ENCODE measurements around the gene ABCD1.
A peak's percentile ranks its signal among the peaks of the same experiment; 100 is the strongest.

ABCD1 gene

GRCh38 chrX:153714256-153714655 is 10.4 kb upstream of the ABCD1 start:
- DNase-seq (ENCODE audit: low spot score in 2 of 2) (no peak), ATAC-seq (ENCODE audit: low read depth) (no peak)
- Mint-ChIP-seq H3K27ac (no peak overlapping the region), H3K9me3 (no peaks in the 10 kb centered on the region), H3K4me3 (no peak overlapping the region), H3K36me3 (peaks cover 17% of the 10 kb centered on the region), H3K27me3 (no peaks in the 10 kb centered on the region), H3K4me1 (peaks cover 3% of the 10 kb centered on the region)

- H3K27me3 Mint-ChIP-seq = no peaks in the 10 kb centered on the region
- H3K4me1 Mint-ChIP-seq = peaks cover 5% of the 10 kb centered on the region
- no peak overlapping the region for H3K4me3 Mint-ChIP-seq
- no peak overlapping the region for H3K27ac Mint-ChIP-seq
- H3K9me3 Mint-ChIP-seq = no peaks in the 10 kb centered on the region
- ATAC-seq (ENCODE audit: low read depth) (no peak), DNase-seq (ENCODE audit: low spot score in 2 of 2) (no peak)
- peaks cover 8% of the 10 kb centered on the region for H3K36me3 Mint-ChIP-seq
These were observed 7.2 kb upstream of the ABCD1 start for GRCh38 chrX:153717445-153717844.

DNA sequence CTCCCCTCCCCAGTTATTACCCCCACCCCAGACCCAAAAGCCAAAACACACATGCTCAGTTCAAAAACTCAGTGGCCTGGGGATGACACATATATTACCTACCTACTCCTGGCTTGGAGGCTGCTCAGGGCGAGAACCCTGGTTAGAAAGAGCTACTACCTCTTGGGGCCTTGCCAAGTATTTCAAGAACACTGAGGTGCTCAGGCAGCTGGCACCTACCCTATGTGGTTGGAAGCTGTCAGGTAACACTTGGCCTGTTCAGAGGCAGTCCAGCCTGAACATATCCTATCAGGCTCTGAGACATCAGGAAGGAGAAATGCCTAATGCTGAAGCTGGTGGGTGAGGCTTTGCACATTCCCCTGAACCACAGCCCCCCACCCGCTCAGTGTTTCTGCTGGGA is 5.4 kb upstream of the ABCD1 start:
- no peak for DNase-seq (ENCODE audit: low spot score in 2 of 2)
- H3K4me3 Mint-ChIP-seq = no peak overlapping the region
- ATAC-seq (ENCODE audit: low read depth) = no peak
- no peak overlapping the region for H3K27ac Mint-ChIP-seq
- peaks cover 4% of the 10 kb centered on the region for H3K36me3 Mint-ChIP-seq
- no peaks in the 10 kb centered on the region for H3K9me3 Mint-ChIP-seq
- H3K27me3 Mint-ChIP-seq = no peaks in the 10 kb centered on the region
- peaks cover 5% of the 10 kb centered on the region for H3K4me1 Mint-ChIP-seq

- peaks cover 4% of the 10 kb centered on the region for H3K36me3 Mint-ChIP-seq
- H3K4me1 Mint-ChIP-seq = peaks cover 5% of the 10 kb centered on the region
- no peaks in the 10 kb centered on the region for H3K9me3 Mint-ChIP-seq
- no peak for ATAC-seq (ENCODE audit: low read depth)
- no peak overlapping the region for H3K4me3 Mint-ChIP-seq
- DNase-seq (ENCODE audit: low spot score in 2 of 2) = no peak
- no peaks in the 10 kb centered on the region for H3K27me3 Mint-ChIP-seq
- H3K27ac Mint-ChIP-seq = no peak overlapping the region
These were observed 5.0 kb upstream of the ABCD1 start for GRCh38 chrX:153719701-153720100.

DNA sequence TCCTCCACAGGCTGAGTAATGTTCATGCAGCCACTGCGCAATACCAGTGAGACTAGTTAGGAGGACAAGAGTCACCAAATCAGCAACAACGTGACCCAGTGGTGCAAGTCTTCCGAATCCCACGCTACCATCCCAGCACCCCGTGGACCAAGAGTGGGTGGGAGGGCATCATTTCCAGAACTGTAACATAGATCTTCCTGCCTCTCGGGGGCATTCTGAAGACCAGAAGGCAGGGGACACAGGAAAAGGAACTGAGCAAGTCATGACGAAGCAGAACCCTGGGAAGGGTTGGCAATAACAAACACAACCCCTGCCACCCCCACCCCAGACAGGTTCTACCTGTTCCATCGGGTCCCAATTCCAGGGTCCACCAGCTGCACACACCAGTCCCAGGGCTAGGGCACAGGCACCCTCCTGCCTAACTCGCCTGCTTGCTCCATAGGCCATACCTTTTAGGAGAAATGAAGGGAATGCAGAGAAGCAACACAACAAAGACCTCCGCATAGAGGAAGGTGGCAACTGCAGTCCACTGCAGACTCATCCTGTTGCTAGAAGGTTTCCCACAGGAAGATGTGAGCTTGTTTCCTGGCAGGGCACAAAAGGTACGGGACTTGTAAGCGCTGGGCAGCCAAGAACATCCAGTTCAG is 1.8 kb upstream of the ABCD1 start:
- peaks cover 8% of the 10 kb centered on the region for H3K4me1 Mint-ChIP-seq
- peaks cover 3% of the 10 kb centered on the region for H3K36me3 Mint-ChIP-seq
- ATAC-seq (ENCODE audit: low read depth) (no peak), DNase-seq (ENCODE audit: low spot score in 2 of 2) (no peak)
- H3K9me3 Mint-ChIP-seq = no peaks in the 10 kb centered on the region
- no peak overlapping the region for H3K27ac Mint-ChIP-seq
- H3K4me3 Mint-ChIP-seq = peak overlapping the region; percentile 91
- H3K27me3 Mint-ChIP-seq = no peaks in the 10 kb centered on the region

- Mint-ChIP-seq H3K4me3 (peak overlapping the region; percentile 91), H3K27me3 (no peaks in the 10 kb centered on the region), H3K9me3 (no peaks in the 10 kb centered on the region), H3K4me1 (peaks cover 8% of the 10 kb centered on the region), H3K27ac (peak overlapping the region; percentile 78), H3K36me3 (peaks cover 3% of the 10 kb centered on the region)
- DNase-seq (ENCODE audit: low spot score in 2 of 2) (peak; percentile 20 to 48), ATAC-seq (ENCODE audit: low read depth) (peak; percentile 22)
These were observed 1.1 kb upstream of the ABCD1 start for GRCh38 chrX:153723351-153724251.

- Mint-ChIP-seq H3K9me3 (no peaks in the 10 kb centered on the region), H3K4me3 (peak overlapping the region; percentile 81), H3K27ac (peak overlapping the region; percentile 89), H3K4me1 (peaks cover 5% of the 10 kb centered on the region), H3K27me3 (no peaks in the 10 kb centered on the region), H3K36me3 (no peaks in the 10 kb centered on the region)
- ATAC-seq (ENCODE audit: low read depth) (no peak), DNase-seq (ENCODE audit: low spot score in 2 of 2) (no peak)
These were observed 579 bp downstream of the ABCD1 start for GRCh38 chrX:153725039-153725831.

- DNase-seq (ENCODE audit: low spot score in 2 of 2) (no peak), ATAC-seq (ENCODE audit: low read depth) (no peak)
- Mint-ChIP-seq H3K36me3 (peaks cover 3% of the 10 kb centered on the region), H3K9me3 (no peaks in the 10 kb centered on the region), H3K27me3 (no peaks in the 10 kb centered on the region), H3K27ac (peak overlapping the region; percentile 89), H3K4me1 (peaks cover 7% of the 10 kb centered on the region), H3K4me3 (peak overlapping the region; percentile 79)
These were observed 1.2 kb downstream of the ABCD1 start for GRCh38 chrX:153725832-153726285.

DNA sequence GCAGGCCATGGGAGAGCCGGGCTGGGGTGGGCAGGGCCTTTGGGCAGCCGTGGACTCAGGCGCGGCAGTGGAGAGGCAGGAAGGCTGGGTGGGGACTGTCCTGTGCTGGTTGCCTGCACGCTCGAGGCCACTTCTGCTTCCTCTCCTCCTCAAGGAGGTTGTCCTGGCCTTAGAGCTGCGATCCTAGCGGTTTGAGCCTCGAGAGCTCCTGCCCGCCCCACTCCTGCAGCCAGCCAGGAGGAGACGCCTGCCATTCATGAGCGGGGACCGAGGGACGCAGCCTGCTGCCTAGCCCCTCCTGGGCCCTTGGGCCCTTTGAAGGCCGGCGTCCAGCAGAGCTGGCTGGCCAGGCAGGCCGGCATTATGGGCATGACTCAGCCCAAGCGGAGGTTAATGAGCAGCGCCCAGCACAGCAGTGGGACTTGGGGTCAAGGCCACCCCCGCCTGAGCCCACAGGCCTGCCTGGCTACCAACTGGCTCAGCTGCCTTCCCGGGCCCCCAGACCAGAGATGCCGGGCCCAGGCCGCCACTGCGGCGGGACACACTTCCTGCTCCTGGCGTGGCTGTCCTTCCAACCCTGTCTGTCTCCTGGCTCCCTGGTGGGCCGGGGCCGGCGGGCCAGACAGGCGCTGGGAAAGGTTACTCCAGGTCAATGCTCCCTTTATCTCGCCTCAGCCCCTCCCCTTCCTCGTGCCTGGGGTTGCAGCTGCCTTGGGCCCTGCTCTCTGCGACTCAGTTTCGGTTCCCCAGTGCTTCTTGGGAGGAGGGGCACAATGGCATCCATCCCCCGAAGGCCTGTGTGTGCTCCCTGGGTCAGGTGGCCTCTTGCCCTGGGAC is 1.8 kb downstream of the ABCD1 start:
- peak; percentile 58 for ATAC-seq (ENCODE audit: low read depth)
- peak overlapping the region; percentile 79 for H3K4me3 Mint-ChIP-seq
- H3K27me3 Mint-ChIP-seq = no peaks in the 10 kb centered on the region
- peaks cover 7% of the 10 kb centered on the region for H3K36me3 Mint-ChIP-seq
- H3K9me3 Mint-ChIP-seq = no peaks in the 10 kb centered on the region
- peak; percentile 68 to 71 for DNase-seq (ENCODE audit: low spot score in 2 of 2)
- peak overlapping the region; percentile 89 for H3K27ac Mint-ChIP-seq
- peaks cover 7% of the 10 kb centered on the region for H3K4me1 Mint-ChIP-seq

DNA sequence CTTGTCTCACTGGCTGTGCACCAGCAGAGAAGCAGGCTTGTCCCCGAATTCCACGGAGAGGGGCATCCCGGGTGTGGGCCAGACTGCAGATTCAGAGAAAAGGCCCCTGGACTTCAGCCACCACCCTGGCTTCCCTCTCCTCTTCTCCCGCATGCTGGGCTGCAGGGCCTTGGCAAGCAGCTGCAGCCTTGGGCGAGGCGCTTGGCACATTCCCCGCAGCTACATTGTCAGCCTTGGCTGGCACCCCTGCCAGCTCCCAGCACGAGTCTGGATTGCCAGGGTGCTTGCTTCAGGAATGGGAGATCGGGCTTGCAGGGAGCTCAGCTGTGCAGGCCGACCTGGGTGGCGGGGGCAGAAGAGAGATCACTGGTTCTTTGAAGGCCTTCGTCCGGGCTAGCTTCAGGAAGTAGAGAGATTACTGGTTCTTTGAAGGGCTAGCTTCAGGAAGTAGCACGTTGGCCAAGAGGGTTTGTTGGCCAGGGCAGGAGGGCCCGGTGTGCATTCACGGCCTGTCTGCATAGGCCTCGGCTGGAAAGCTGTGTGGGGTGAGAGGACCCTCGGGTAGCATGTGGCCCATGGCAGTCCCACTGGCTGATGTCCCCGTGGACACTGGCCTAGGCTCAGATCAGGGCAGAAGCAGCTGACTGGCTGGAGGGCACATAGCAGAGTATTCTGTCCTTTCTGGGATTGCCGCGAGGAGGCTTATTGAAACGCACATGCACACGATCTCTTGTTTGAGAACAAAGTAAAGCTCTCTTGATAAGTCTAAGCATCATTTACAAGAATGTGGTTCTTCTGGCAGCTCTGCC is 2.7 kb downstream of the ABCD1 start:
- Mint-ChIP-seq H3K4me1 (peaks cover 5% of the 10 kb centered on the region), H3K4me3 (peak overlapping the region; percentile 79), H3K27ac (peak overlapping the region; percentile 89), H3K9me3 (no peaks in the 10 kb centered on the region), H3K36me3 (peaks cover 11% of the 10 kb centered on the region), H3K27me3 (no peaks in the 10 kb centered on the region)
- DNase-seq (ENCODE audit: low spot score in 2 of 2) (no peak), ATAC-seq (ENCODE audit: low read depth) (no peak)

DNA sequence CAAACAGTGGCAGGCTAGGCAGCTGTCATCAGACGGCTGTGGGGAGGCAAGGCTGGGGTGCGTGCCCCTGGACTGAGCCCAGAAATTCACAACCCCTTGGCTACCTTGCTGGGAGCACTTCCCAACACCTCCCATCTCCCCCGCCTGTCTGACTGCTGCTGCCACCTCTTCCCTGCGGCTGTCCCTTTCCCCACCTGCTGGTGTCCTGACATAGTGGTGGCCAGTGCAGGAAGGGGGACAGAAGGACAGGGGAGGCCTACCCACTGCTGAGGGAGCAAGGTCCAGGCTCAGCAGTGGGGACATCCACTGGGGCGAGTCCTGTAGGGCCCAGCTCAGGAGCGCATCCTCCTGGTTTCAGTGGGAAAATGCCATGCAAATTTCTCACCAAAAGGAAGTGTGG is 3.4 kb downstream of the ABCD1 start:
- H3K36me3 Mint-ChIP-seq = peaks cover 11% of the 10 kb centered on the region
- no peak overlapping the region for H3K27ac Mint-ChIP-seq
- peaks cover 5% of the 10 kb centered on the region for H3K4me1 Mint-ChIP-seq
- DNase-seq (ENCODE audit: low spot score in 2 of 2) (no peak), ATAC-seq (ENCODE audit: low read depth) (no peak)
- H3K27me3 Mint-ChIP-seq = no peaks in the 10 kb centered on the region
- H3K9me3 Mint-ChIP-seq = no peaks in the 10 kb centered on the region
- no peak overlapping the region for H3K4me3 Mint-ChIP-seq

DNA sequence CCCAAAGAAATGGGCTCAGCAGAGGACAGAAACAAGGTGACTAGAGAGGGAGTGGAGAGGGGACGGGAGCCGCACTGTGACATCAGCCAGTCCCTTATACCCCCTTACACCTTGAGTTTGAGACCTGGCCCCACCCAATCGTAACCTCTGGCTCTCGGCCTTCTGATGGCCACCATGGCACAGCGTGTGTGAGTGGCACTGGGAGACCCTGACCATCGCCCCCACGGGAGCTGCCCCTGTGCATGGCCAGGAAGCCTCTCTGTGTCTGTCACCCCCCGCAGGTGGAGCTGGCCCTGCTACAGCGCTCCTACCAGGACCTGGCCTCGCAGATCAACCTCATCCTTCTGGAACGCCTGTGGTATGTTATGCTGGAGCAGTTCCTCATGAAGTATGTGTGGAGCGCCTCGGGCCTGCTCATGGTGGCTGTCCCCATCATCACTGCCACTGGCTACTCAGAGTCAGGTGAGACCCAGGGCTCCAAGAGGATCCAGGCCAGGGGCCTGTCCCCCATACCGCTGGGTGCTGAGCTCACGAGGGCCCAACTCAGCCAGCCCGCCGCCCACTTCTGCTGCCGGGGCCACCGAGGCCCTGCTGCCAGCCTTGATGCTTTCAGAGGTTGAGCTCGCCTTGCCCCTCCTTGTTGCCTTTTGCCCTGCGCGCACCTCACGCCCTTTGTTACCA is 4.4 kb downstream of the ABCD1 start:
- Mint-ChIP-seq H3K27me3 (no peaks in the 10 kb centered on the region), H3K4me1 (peaks cover 5% of the 10 kb centered on the region), H3K4me3 (no peak overlapping the region), H3K9me3 (no peaks in the 10 kb centered on the region), H3K36me3 (peaks cover 11% of the 10 kb centered on the region), H3K27ac (no peak overlapping the region)
- ATAC-seq (ENCODE audit: low read depth) (no peak), DNase-seq (ENCODE audit: low spot score in 2 of 2) (no peak)

Measured in memory B cell (primary cell).